Loucy (cell line): ENCODE measurements around the gene COP1.

Source experiments
- EZH2phosphoT487 ChIP-seq: fragments of 200-600 bp; IDR thresholded peaks from 2 replicates; pipeline ENCODE4 v1.6.1; 2018; ENCODE audit warnings: antibody characterized with exemption, mild to moderate bottlenecking, moderate library complexity, borderline replicate concordance
- TF ChIP-seq, protein P1 (sequence below): fragments of 200-600 bp; sonication (generic); conservative IDR thresholded peaks from 2 replicates; pipeline ENCODE4 v1.5.1; 2014; ENCODE audit warnings: mild to moderate bottlenecking, antibody characterized with exemption, low read length

DNA sequence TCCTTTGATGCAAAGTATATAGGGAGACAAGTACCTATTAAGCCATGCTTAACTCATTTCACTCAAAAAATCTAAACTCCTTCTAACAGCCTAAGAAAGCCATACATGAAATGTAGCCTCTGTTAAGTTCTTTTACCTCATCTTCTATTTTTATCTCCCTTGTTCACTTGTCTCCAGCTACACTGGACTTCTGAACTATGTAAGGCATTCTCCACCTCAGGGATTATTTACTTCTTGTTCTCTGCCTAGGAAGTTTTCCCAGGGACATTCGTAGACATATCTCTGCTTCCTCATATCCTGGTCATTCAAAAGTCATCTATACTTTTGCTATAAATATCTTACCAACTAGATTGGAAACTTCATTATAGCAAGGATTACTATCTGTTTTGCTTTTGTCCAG, 96.9 kb downstream of the COP1 start:
- TF ChIP-seq EZH2phosphoT487: no peak
- TF ChIP-seq, protein P1, sequence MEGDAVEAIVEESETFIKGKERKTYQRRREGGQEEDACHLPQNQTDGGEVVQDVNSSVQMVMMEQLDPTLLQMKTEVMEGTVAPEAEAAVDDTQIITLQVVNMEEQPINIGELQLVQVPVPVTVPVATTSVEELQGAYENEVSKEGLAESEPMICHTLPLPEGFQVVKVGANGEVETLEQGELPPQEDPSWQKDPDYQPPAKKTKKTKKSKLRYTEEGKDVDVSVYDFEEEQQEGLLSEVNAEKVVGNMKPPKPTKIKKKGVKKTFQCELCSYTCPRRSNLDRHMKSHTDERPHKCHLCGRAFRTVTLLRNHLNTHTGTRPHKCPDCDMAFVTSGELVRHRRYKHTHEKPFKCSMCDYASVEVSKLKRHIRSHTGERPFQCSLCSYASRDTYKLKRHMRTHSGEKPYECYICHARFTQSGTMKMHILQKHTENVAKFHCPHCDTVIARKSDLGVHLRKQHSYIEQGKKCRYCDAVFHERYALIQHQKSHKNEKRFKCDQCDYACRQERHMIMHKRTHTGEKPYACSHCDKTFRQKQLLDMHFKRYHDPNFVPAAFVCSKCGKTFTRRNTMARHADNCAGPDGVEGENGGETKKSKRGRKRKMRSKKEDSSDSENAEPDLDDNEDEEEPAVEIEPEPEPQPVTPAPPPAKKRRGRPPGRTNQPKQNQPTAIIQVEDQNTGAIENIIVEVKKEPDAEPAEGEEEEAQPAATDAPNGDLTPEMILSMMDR: no peak
